A673 (cell line): ENCODE data around the gene HPN. TPM values are rescaled to one million over a fixed set of nuclear protein-coding genes. Genes with fewer than 3 reads are reported as not detected.
"Not testable (repeated sequence)": the region's sequence is repeated elsewhere in the genome, so short reads cannot be mapped to it uniquely, and the experiment has no call there.

Experiments used
- BruUV-seq: library from RNA; stranded (reverse); fragments of 400-500 nt; replicated peaks from 2 replicates; lab custom pipeline; 2021; lab: Mats Ljungman, UMichigan
- CTCF ChIA-PET: fragments of 300-600 bp; sonication (Branson Sonifier 250); formaldehyde crosslinking; loops from one replicate; lab custom pipeline; 2022; ENCODE audit warnings: antibody characterized with exemption; lab: Charles Lee
- POLR2A ChIA-PET: fragments of 300-600 bp; sonication (Branson Sonifier 250); formaldehyde crosslinking; loops from one replicate; lab custom pipeline; 2022; ENCODE audit warnings: antibody characterized with exemption; ENCODE audit not compliant: low non-redundant PET; lab: Charles Lee
- DNase-seq: peaks from one replicate; pipeline ENCODE4 v3.0.0-alpha.2; 2015; ENCODE audit warnings: low spot score
- H3K27ac ChIP-seq: fragments of 200-600 bp; sonication (generic); 2 replicates; pipeline ENCODE4 v1.5.1; 2016; ENCODE audit warnings: mixed run types, low read depth, mild to moderate bottlenecking, mixed read lengths, antibody characterized with exemption, low read length; ENCODE audit not compliant: poor library complexity, severe bottlenecking
- H3K27me3 ChIP-seq: fragments of 200-600 bp; sonication (generic); replicated peaks from 2 replicates; pipeline ENCODE4 v1.6.1; 2017; ENCODE audit warnings: mixed run types, low read depth, mild to moderate bottlenecking, mixed read lengths, antibody characterized with exemption, low read length; ENCODE audit not compliant: insufficient read depth, poor library complexity
- H3K36me3 ChIP-seq: fragments of 200-600 bp; sonication (generic); 2 replicates; pipeline ENCODE4 v1.6.1; 2016; ENCODE audit warnings: mixed run types, mild to moderate bottlenecking, mixed read lengths, antibody characterized with exemption, low read length; ENCODE audit not compliant: insufficient read depth, poor library complexity, severe bottlenecking
- H3K4me1 ChIP-seq: fragments of 200-600 bp; sonication (generic); 2 replicates; pipeline ENCODE4 v1.6.1; 2017; ENCODE audit warnings: mixed run types, mild to moderate bottlenecking, mixed read lengths, antibody characterized with exemption, low read length; ENCODE audit not compliant: insufficient read depth, poor library complexity, severe bottlenecking
- H3K4me3 ChIP-seq: fragments of 200-600 bp; sonication (generic); 2 replicates; pipeline ENCODE4 v1.5.1; 2016; ENCODE audit warnings: low read depth, mixed run types, mild to moderate bottlenecking, mixed read lengths, low read length; ENCODE audit not compliant: poor library complexity, severe bottlenecking
- H3K9me3 ChIP-seq: fragments of 200-600 bp; sonication (generic); 2 replicates; pipeline ENCODE4 v1.6.1; 2016; ENCODE audit warnings: mixed run types, low read depth, mild to moderate bottlenecking, mixed read lengths, antibody characterized with exemption, low read length; ENCODE audit not compliant: poor library complexity, severe bottlenecking
- CTCF ChIP-seq: fragments of 300-800, 200-600 bp; sonication (generic); conservative IDR thresholded peaks from 2 replicates; pipeline ENCODE4 v1.5.1; 2017; ENCODE audit warnings: low read depth, mild to moderate bottlenecking, antibody characterized with exemption, low read length, moderate library complexity, mixed read lengths
- EZH2 ChIP-seq: fragments of 200-600 bp; sonication (generic); IDR thresholded peaks from 2 replicates; pipeline ENCODE4 v1.6.1; 2017; ENCODE audit warnings: borderline replicate concordance, low read depth, mild to moderate bottlenecking, mixed read lengths, antibody characterized with exemption, low read length; ENCODE audit not compliant: poor library complexity, severe bottlenecking
- intact Hi-C: fragments of 100-400 bp; cut with micrococcal nuclease; formaldehyde crosslinking; loops from one replicate; pipeline ENCODE4 v1.10.0; 2022; ENCODE audit not compliant: unreplicated experiment
- total RNA-seq: library from RNA; stranded (reverse); gene quantifications from 2 replicates; pipeline ENCODE4 v1.2.3, GENCODE V29; 2021

Gene HPN
- total RNA-seq, 1 experiment from 2014 or later: not detected

GRCh38 chr19:35100588-35101533, 59.3 kb downstream of the HPN start:
- Histone ChIP-seq H3K4me1 (no peaks in the 10 kb centered on the region), H3K9me3 (no peaks in the 10 kb centered on the region), H3K4me3 (no peak overlapping the region), H3K27ac (no peak overlapping the region), H3K27me3 (no peaks in the 10 kb centered on the region), H3K36me3 (no peaks in the 10 kb centered on the region)
- DNase-seq: no peak
- TF ChIP-seq CTCF (no peak), EZH2 (no peak)
- ChIA-PET CTCF (interaction anchor here (0.6 kb wide), 1 partner anchor 40 kb away, joined by 3 read pairs; no protein-coding TSS in a partner anchor), POLR2A (no interaction called here)
- BruUV-seq: no TSS peak
- intact Hi-C loops: no loop called here

- POLR2A ChIA-PET, H3K4me1 ChIP-seq, H3K9me3 ChIP-seq, intact Hi-C loops, H3K36me3 ChIP-seq, H3K27ac ChIP-seq, DNase-seq, H3K4me3 ChIP-seq, BruUV-seq, CTCF ChIA-PET, H3K27me3 ChIP-seq: not testable (repeated sequence)
Observed at GRCh38 chr19:35101949-35102348, 60.4 kb downstream of the HPN start.

GRCh38 chr19:35103614-35104013, 62.1 kb downstream of the HPN start:
- POLR2A ChIA-PET, H3K4me3 ChIP-seq, H3K4me1 ChIP-seq, H3K27ac ChIP-seq, H3K27me3 ChIP-seq, H3K9me3 ChIP-seq, intact Hi-C loops, CTCF ChIA-PET, H3K36me3 ChIP-seq, BruUV-seq, DNase-seq: not testable (repeated sequence)

GRCh38 chr19:35104361-35104760, 62.8 kb downstream of the HPN start:
- no peak overlapping the region for H3K4me3 ChIP-seq
- no peak overlapping the region for H3K27ac ChIP-seq
- TF ChIP-seq EZH2 (no peak), CTCF (no peak)
- ChIA-PET POLR2A (no interaction called here), CTCF (no interaction called here)
- no peaks in the 10 kb centered on the region for H3K9me3 ChIP-seq
- intact Hi-C loops: no loop called here
- no TSS peak for BruUV-seq
- no peaks in the 10 kb centered on the region for H3K36me3 ChIP-seq
- H3K27me3 ChIP-seq: no peaks in the 10 kb centered on the region
- no peaks in the 10 kb centered on the region for H3K4me1 ChIP-seq
- DNase-seq: no peak
